H1 (cell line): Measurements from ENCODE around the gene CDC7. TPM values are rescaled to one million over a fixed set of nuclear protein-coding genes. Genes with fewer than 3 reads are reported as not detected.

Source experiments
- CTCF ChIA-PET: fragments of 300-600 bp; sonication (Branson Sonifier 250); formaldehyde crosslinking; loops from one replicate; lab custom pipeline; 2021; ENCODE audit not compliant: partially characterized antibody; lab: Charles Lee
- POLR2A ChIA-PET: fragments of 300-600 bp; sonication (Branson Sonifier 250); formaldehyde crosslinking; loops from one replicate; lab custom pipeline; 2021; ENCODE audit warnings: inconsistent platforms; ENCODE audit not compliant: partially characterized antibody; lab: Charles Lee
- DNase-seq, 2 experiments: peaks; one replicate each; pipeline versions ENCODE4 v3.0.0 to v3.0.0-alpha.2; 2010 to 2022; ENCODE audit warnings: low spot score in 2 of 2, low read depth in 1 of 2, mixed read lengths in 1 of 2
- FAIRE-seq: peaks from 2 replicates; lab custom pipeline; 2011; peaks lifted over from hg19 to GRCh38; lab: Jason Lieb, UNC
- H2AFZ ChIP-seq: 2 replicates; pipeline ENCODE4 v1.8.1; 2012; ENCODE audit warnings: low read length, inconsistent platforms
- H2AK5ac ChIP-seq: 2 replicates; pipeline ENCODE4 v1.6.1; 2013; ENCODE audit warnings: low read depth, low read length
- H2BK120ac ChIP-seq: replicated peaks from 2 replicates; pipeline ENCODE3; 2013; ENCODE audit warnings: low read depth, low read length, inconsistent platforms
- H2BK12ac ChIP-seq: 2 replicates; pipeline ENCODE4 v1.6.1; 2013; ENCODE audit warnings: low read depth, low read length
- H2BK15ac ChIP-seq: 2 replicates; pipeline ENCODE4 v1.6.1; 2013; ENCODE audit warnings: low read length
- H2BK20ac ChIP-seq: 2 replicates; pipeline ENCODE4 v1.6.1; 2013; ENCODE audit warnings: low read length
- H2BK5ac ChIP-seq: 2 replicates; pipeline ENCODE4 v1.6.1; 2013; ENCODE audit warnings: low read depth, low read length
- H3K14ac ChIP-seq: 2 replicates; pipeline ENCODE4 v1.6.1; 2013; ENCODE audit warnings: inconsistent platforms; ENCODE audit not compliant: insufficient read length
- H3K18ac ChIP-seq: 2 replicates; pipeline ENCODE4 v1.6.1; 2013; ENCODE audit warnings: low read length; ENCODE audit errors: extremely low read depth
- H3K23ac ChIP-seq: 2 replicates; pipeline ENCODE4 v1.6.1; 2013; ENCODE audit warnings: inconsistent platforms; ENCODE audit not compliant: insufficient read length
- H3K23me2 ChIP-seq: 2 replicates; pipeline ENCODE4 v1.6.1; 2013; ENCODE audit warnings: low read depth, low read length
- H3K27ac ChIP-seq: 2 replicates; pipeline ENCODE4 v1.6.1; 2011; ENCODE audit warnings: low read depth, low read length, inconsistent platforms
- H3K27me3 ChIP-seq, 4 experiments: replicated peaks in 1 of 4; 1 replicate in 1 of 4; 2 replicates in 3 of 4; pipeline versions ENCODE4 v1.6.1 to v1.8.1; 2011 to 2013; ENCODE audit warnings: low read length in 3 of 4, mild to moderate bottlenecking in 3 of 4, inconsistent platforms in 2 of 4, mixed read lengths in 2 of 4, moderate library complexity in 1 of 4; ENCODE audit not compliant: control insufficient read depth in 3 of 4, insufficient read depth in 3 of 4; ENCODE audit errors: extremely low read depth in 1 of 4
- H3K36me3 ChIP-seq, 4 experiments: 2 replicates each; pipeline versions ENCODE4 v1.6.1 to v1.8.1; 2011 to 2013; ENCODE audit warnings: mild to moderate bottlenecking in 4 of 4, low read length in 3 of 4, moderate library complexity in 2 of 4, control low read depth in 1 of 4, inconsistent platforms in 1 of 4; ENCODE audit not compliant: insufficient read depth in 4 of 4, control insufficient read depth in 2 of 4
- H3K4ac ChIP-seq: replicated peaks from 2 replicates; pipeline ENCODE3; 2013; ENCODE audit warnings: low read length, low read depth, mixed read lengths, inconsistent platforms; ENCODE audit not compliant: insufficient read length
- H3K4me1 ChIP-seq, 4 experiments: replicated peaks in 1 of 4; 1 replicate in 1 of 4; 2 replicates in 3 of 4; pipeline versions ENCODE4 v1.6.1 to v1.8.1; 2011 to 2013; ENCODE audit warnings: low read length in 3 of 4, inconsistent platforms in 2 of 4, mixed read lengths in 1 of 4; ENCODE audit not compliant: insufficient read depth in 4 of 4, control insufficient read depth in 3 of 4
- H3K4me2 ChIP-seq, 2 experiments: 2 replicates each; pipeline versions ENCODE4 v1.6.1 to v1.8.1; 2011 to 2013; ENCODE audit warnings: low read depth in 2 of 2, low read length in 2 of 2, control low read depth in 1 of 2, inconsistent platforms in 1 of 2, mild to moderate bottlenecking in 1 of 2; ENCODE audit not compliant: insufficient read depth in 1 of 2
- H3K4me3 ChIP-seq, 4 experiments: fragments of 200-600, 300-600 bp in 1 of 4; sonication (generic), shearing (Covaris generic), sonication (Bioruptor Twin) in 1 of 4; 2 replicates each; pipeline versions ENCODE4 v1.5.1 to v1.8.1; 2011 to 2016; ENCODE audit warnings: low read length in 4 of 4, low read depth in 3 of 4, control low read depth in 2 of 4, inconsistent platforms in 2 of 4, mild to moderate bottlenecking in 2 of 4, mixed read lengths in 1 of 4, moderate library complexity in 1 of 4; ENCODE audit not compliant: insufficient read depth in 2 of 4; ENCODE audit errors: extremely low read depth in 1 of 4
- H3K56ac ChIP-seq: replicated peaks from 2 replicates; pipeline ENCODE3; 2013; ENCODE audit warnings: low read depth, mild to moderate bottlenecking, mixed read lengths, low read length, inconsistent platforms; ENCODE audit not compliant: insufficient read length
- H3K79me1 ChIP-seq: 2 replicates; pipeline ENCODE4 v1.6.1; 2013; ENCODE audit warnings: low read depth, low read length, control low read depth
- H3K79me2 ChIP-seq, 2 experiments: 2 replicates each; pipeline versions ENCODE4 v1.6.1 to v1.8.1; 2012 to 2013; ENCODE audit warnings: low read length in 2 of 2, mild to moderate bottlenecking in 2 of 2, inconsistent platforms in 1 of 2; ENCODE audit not compliant: insufficient read depth in 2 of 2, control insufficient read depth in 1 of 2
- H3K9ac ChIP-seq, 4 experiments: replicated peaks in 1 of 4; 1 replicate in 1 of 4; 2 replicates in 3 of 4; pipeline versions ENCODE4 v1.6.1 to v1.8.1; 2011 to 2013; ENCODE audit warnings: low read depth in 3 of 4, low read length in 3 of 4, control low read depth in 2 of 4, mild to moderate bottlenecking in 2 of 4, moderate library complexity in 2 of 4, inconsistent platforms in 1 of 4; ENCODE audit errors: extremely low read depth in 1 of 4
- H3K9me3 ChIP-seq, 2 experiments: 2 replicates each; pipeline versions ENCODE4 v1.6.1 to v1.8.1; 2012 to 2013; ENCODE audit warnings: mild to moderate bottlenecking in 2 of 2, moderate library complexity in 2 of 2, control low read depth in 1 of 2, inconsistent platforms in 1 of 2, low read depth in 1 of 2, low read length in 1 of 2, mixed read lengths in 1 of 2; ENCODE audit not compliant: insufficient read depth in 2 of 2
- H4K20me1 ChIP-seq, 2 experiments: replicated peaks in 1 of 2; 2 replicates each; pipeline versions ENCODE3 to v1.8.1; 2011 to 2013; ENCODE audit warnings: inconsistent platforms in 2 of 2, low read length in 2 of 2, mild to moderate bottlenecking in 1 of 2; ENCODE audit not compliant: insufficient read depth in 2 of 2, control insufficient read depth in 1 of 2
- H4K5ac ChIP-seq: 2 replicates; pipeline ENCODE4 v1.6.1; 2013; ENCODE audit warnings: low read length, low read depth, mixed read lengths, inconsistent platforms; ENCODE audit not compliant: insufficient read length
- H4K8ac ChIP-seq: 2 replicates; pipeline ENCODE4 v1.8.0; 2013; ENCODE audit warnings: mild to moderate bottlenecking, moderate library complexity, low read length, inconsistent platforms; ENCODE audit not compliant: insufficient read depth; ENCODE audit errors: extremely low read depth
- H4K91ac ChIP-seq: replicated peaks from 2 replicates; pipeline ENCODE3; 2013; ENCODE audit warnings: low read length, mixed read lengths, inconsistent platforms; ENCODE audit not compliant: insufficient read length
- CTBP2 ChIP-seq: IDR thresholded peaks from 2 replicates; pipeline ENCODE4 v1.7.0; 2011; ENCODE audit warnings: borderline replicate concordance, mild to moderate bottlenecking, moderate library complexity, mixed read lengths, low read length; ENCODE audit not compliant: insufficient read depth, insufficient read length
- GABPA ChIP-seq: IDR thresholded peaks from 2 replicates; pipeline ENCODE4 v1.6.1; 2011; ENCODE audit warnings: mild to moderate bottlenecking, low read length, moderate library complexity, borderline replicate concordance; ENCODE audit not compliant: insufficient read depth
- RFX5 ChIP-seq: IDR thresholded peaks from 2 replicates; pipeline ENCODE4 v1.6.1; 2011; ENCODE audit warnings: low read depth, low read length, improper control_type of control experiment, borderline replicate concordance
- WGBS, 2 experiments: shearing (Covaris generic) in 1 of 2; methylation state at CpG; one replicate each; pipeline versions ENCODE4 v1.1.6 to v1.1.7; 2013 to 2015; ENCODE audit warnings: low lambda C conversion rate in 2 of 2, mixed read lengths in 2 of 2, inconsistent platforms in 1 of 2, low coverage in 1 of 2, missing lambda C conversion rate in 1 of 2; ENCODE audit not compliant: insufficient replicate concordance in 2 of 2, insufficient coverage in 1 of 2, insufficient read length in 1 of 2; ENCODE audit errors: extremely low coverage in 1 of 2, missing lambda C conversion rate in 1 of 2; 5-methylcytosine and 5-hydroxymethylcytosine counted together
- polyA plus RNA-seq, 7 experiments: library from polyadenylated mRNA; depleted of rRNA in 3 of 7; stranded (reverse) in 5 of 7; unstranded in 2 of 7; fragments of >200 nt in 5 of 7; fragments of 200-250 nt in 2 of 7; gene quantifications; 1 replicate in 5 of 7; 2 replicates in 1 of 7; 4 replicates in 1 of 7; pipeline versions ENCODE4 v1.2.1 to v1.2.3, GENCODE V29; 2011 to 2013; ENCODE audit warnings: missing spikeins in 2 of 7, mixed read lengths in 2 of 7
- total RNA-seq: library from RNA; stranded (reverse); fragmentation: NEBNext Ultra II Directional; extraction: Animal tissue kit (Norgen Biotek cat#: 25700); gene quantifications from 2 replicates; pipeline ENCODE4 v1.2.1, GENCODE V29; 2021
- TF ChIP-seq, protein P1 (sequence below): IDR thresholded peaks from 2 replicates; pipeline ENCODE4 v1.6.1; 2012; ENCODE audit warnings: inconsistent platforms

Gene CDC7
- total and polyA plus RNA-seq, 2 of the 8 experiments (the other 6 are each of a cell fraction or from before 2014, with no cell fraction given): 12.2 to 34.4 TPM

DNA sequence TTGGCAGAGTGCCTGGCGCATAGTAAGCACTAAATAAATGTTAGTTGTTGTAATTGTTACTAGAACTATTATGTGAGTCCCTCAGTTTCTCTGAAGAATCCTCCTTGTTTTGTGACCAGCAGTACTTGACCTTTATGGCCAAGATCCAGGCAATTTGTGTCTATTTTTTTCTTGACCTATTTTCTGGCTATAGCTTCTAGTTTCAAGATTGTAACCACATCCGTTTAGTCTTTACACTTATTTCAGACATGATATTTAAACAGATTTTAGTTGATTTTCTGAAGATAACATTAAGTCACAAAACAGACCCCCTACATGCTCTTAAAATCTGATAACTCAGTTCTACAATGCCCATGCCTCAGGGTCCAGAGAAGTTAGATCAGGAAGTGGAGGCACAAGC, 50.3 kb downstream of the CDC7 start:
- DNase-seq: no peak
- Histone ChIP-seq H3K27ac (no peak overlapping the region), H3K4ac (no peak overlapping the region), H4K20me1 (no peaks in the 10 kb centered on the region), H3K18ac (no peak overlapping the region), H3K36me3 (no peaks in the 10 kb centered on the region), H3K4me2 (no peak overlapping the region), H4K91ac (no peak overlapping the region), H3K79me2 (no peaks in the 10 kb centered on the region), H4K8ac (no peak overlapping the region), H3K9me3 (no peaks in the 10 kb centered on the region), H3K9ac (no peak overlapping the region), H3K23me2 (no peaks in the 10 kb centered on the region), H2AK5ac (no peak overlapping the region), H3K4me1 (peaks cover 0 to 3% (median 0%) of the 10 kb centered on the region in 4 experiments; a peak in 1 of 7 replicates), H3K23ac (no peak overlapping the region), H3K27me3 (no peaks in the 10 kb centered on the region), H4K5ac (no peak overlapping the region), H3K79me1 (no peaks in the 10 kb centered on the region), H2AFZ (no peak overlapping the region), H2BK5ac (no peak overlapping the region), H3K4me3 (no peak overlapping the region), H2BK12ac (no peak overlapping the region), H2BK20ac (no peak overlapping the region), H2BK120ac (no peak overlapping the region), H3K14ac (no peak overlapping the region), H2BK15ac (no peak overlapping the region), H3K56ac (no peak overlapping the region)
- ChIA-PET CTCF (interaction anchor here (0.6 kb wide), 1 partner anchor 482 kb away, joined by 3 read pairs; no protein-coding TSS in a partner anchor), POLR2A (no interaction called here)
- FAIRE-seq: no peak
- WGBS, 2 experiments: 91% methylated on average over 2 of the region's 2 CpGs; no CpG with 5 or more reads in 1 of the 2 experiments
- TF ChIP-seq CTBP2 (no peak), RFX5 (no peak), GABPA (no peak)
- TF ChIP-seq, protein P1, sequence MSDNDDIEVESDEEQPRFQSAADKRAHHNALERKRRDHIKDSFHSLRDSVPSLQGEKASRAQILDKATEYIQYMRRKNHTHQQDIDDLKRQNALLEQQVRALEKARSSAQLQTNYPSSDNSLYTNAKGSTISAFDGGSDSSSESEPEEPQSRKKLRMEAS: no peak
